ENCODE data around the gene LYPD3.

GRCh38 chr19:43502419-43502976, 37.1 kb upstream of the LYPD3 start:
- no peak for TF ChIP-seq POLR2AphosphoS5 (IDR thresholded peaks at IDR 0.05; ENCODE audit: low read depth, low read length)
- TF ChIP-seq TAF1 (IDR thresholded peaks at IDR 0.05; ENCODE audit: borderline replicate concordance, low read depth, low read length) = no peak

All from GM12892 (cell line).